Measurements from ENCODE around the gene ELOVL3. TPM values are rescaled to one million over a fixed set of nuclear protein-coding genes. Genes with fewer than 3 reads are reported as not detected.

ELOVL3 gene
- total and polyA plus RNA-seq, 2 of the 13 experiments (the other 11 are each of a cell fraction or from before 2014, with no cell fraction given), result 0.58 to 0.69 TPM

DNA sequence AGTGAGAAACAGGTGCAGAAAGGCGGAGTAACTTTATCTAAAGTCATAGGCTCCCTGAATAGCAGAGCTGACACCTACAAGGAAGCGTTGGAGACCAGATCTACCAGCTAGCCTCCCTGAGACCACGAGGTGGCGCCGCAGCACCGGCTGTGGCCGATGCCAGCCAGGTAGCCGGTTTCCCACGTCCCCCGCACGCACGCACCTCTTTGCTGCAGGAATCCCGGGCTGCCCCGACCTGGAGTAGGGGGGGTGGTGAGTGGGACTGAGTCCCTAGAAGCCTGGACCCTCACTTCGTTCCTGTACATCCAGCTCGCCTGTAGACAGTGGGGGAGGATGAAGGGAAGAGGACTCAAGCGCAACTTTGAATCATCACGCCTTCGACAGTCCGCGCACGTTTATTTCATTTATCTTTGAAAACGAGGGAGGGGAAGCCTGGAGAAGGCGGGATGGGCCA lies 3.7 kb downstream of the ELOVL3 start (continued):
- no peak for TF ChIP-seq ZNF607 (CRISPR knock-in tag; IDR thresholded peaks at IDR 0.05; ENCODE audit: borderline replicate concordance)
- no peak for TF ChIP-seq MED8 (CRISPR knock-in tag; IDR thresholded peaks at IDR 0.05; ENCODE audit: insufficient replicate concordance)
- no peak for TF ChIP-seq ZNF496 (CRISPR knock-in tag; IDR thresholded peaks at IDR 0.05; ENCODE audit: insufficient replicate concordance)
- TF ChIP-seq, protein P1, sequence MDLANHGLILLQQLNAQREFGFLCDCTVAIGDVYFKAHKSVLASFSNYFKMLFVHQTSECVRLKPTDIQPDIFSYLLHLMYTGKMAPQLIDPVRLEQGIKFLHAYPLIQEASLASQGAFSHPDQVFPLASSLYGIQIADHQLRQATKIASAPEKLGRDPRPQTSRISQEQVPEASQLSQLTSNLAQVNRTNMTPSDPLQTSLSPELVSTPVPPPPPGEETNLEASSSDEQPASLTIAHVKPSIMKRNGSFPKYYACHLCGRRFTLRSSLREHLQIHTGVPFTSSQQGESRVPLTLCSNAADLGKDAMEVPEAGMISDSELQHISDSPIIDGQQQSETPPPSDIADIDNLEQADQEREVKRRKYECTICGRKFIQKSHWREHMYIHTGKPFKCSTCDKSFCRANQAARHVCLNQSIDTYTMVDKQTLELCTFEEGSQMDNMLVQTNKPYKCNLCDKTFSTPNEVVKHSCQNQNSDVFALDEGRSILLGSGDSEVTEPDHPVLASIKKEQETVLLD (CRISPR knock-in tag; IDR thresholded peaks at IDR 0.05; ENCODE audit: low read depth), result no peak
- TF ChIP-seq MYC (CRISPR knock-in tag; IDR thresholded peaks at IDR 0.05; ENCODE audit: borderline replicate concordance), result peak; percentile 43; the same call in 1 of the 2 replicates
- TF ChIP-seq, protein P2, sequence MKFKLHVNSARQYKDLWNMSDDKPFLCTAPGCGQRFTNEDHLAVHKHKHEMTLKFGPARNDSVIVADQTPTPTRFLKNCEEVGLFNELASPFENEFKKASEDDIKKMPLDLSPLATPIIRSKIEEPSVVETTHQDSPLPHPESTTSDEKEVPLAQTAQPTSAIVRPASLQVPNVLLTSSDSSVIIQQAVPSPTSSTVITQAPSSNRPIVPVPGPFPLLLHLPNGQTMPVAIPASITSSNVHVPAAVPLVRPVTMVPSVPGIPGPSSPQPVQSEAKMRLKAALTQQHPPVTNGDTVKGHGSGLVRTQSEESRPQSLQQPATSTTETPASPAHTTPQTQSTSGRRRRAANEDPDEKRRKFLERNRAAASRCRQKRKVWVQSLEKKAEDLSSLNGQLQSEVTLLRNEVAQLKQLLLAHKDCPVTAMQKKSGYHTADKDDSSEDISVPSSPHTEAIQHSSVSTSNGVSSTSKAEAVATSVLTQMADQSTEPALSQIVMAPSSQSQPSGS (CRISPR knock-in tag; IDR thresholded peaks at IDR 0.05), result no peak
- peak; percentile 75 for TF ChIP-seq KDM2A (CRISPR knock-in tag; IDR thresholded peaks at IDR 0.05; ENCODE audit: borderline replicate concordance, low read depth)
- no peak; the same call in 1 of the 2 replicates for TF ChIP-seq GABPB1 (CRISPR knock-in tag; IDR thresholded peaks at IDR 0.05)
- TF ChIP-seq, protein P3, sequence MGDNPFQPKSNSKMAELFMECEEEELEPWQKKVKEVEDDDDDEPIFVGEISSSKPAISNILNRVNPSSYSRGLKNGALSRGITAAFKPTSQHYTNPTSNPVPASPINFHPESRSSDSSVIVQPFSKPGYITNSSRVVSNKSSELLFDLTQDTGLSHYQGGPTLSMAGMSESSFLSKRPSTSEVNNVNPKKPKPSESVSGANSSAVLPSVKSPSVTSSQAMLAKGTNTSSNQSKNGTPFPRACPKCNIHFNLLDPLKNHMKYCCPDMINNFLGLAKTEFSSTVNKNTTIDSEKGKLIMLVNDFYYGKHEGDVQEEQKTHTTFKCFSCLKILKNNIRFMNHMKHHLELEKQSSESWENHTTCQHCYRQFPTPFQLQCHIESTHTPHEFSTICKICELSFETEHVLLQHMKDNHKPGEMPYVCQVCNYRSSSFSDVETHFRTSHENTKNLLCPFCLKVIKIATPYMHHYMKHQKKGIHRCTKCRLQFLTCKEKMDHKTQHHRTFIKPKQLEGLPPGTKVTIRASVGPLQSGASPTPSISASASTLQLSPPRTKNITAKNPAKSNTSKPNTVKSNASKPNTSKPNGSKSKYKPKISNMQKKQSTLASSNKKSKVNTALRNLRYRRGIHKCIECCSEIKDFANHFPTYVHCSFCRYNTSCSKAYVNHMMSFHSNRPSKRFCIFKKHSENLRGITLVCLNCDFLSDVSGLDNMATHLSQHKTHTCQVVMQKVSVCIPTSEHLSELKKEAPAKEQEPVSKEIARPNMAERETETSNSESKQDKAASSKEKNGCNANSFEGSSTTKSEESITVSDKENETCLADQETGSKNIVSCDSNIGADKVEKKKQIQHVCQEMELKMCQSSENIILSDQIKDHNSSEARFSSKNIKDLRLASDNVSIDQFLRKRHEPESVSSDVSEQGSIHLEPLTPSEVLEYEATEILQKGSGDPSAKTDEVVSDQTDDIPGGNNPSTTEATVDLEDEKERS (CRISPR knock-in tag; IDR thresholded peaks at IDR 0.05), result no peak
- TF ChIP-seq RAD21 (CRISPR knock-in tag; IDR thresholded peaks at IDR 0.05), result peak; percentile 95
- TF ChIP-seq SOX5 (CRISPR knock-in tag; IDR thresholded peaks at IDR 0.05; ENCODE audit: borderline replicate concordance), result no peak
- no peak for TF ChIP-seq SMARCE1 (IDR thresholded peaks at IDR 0.05; ENCODE audit: borderline replicate concordance)
- TF ChIP-seq XRCC5 (optimal IDR thresholded peaks at IDR 0.05; ENCODE audit: low read length), result peak; percentile 47
- TF ChIP-seq, protein P4, sequence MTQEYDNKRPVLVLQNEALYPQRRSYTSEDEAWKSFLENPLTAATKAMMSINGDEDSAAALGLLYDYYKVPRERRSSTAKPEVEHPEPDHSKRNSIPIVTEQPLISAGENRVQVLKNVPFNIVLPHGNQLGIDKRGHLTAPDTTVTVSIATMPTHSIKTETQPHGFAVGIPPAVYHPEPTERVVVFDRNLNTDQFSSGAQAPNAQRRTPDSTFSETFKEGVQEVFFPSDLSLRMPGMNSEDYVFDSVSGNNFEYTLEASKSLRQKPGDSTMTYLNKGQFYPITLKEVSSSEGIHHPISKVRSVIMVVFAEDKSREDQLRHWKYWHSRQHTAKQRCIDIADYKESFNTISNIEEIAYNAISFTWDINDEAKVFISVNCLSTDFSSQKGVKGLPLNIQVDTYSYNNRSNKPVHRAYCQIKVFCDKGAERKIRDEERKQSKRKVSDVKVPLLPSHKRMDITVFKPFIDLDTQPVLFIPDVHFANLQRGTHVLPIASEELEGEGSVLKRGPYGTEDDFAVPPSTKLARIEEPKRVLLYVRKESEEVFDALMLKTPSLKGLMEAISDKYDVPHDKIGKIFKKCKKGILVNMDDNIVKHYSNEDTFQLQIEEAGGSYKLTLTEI (CRISPR knock-in tag; conservative IDR thresholded peaks at IDR 0.05), result no peak
- no peak for TF ChIP-seq ATM (IDR thresholded peaks at IDR 0.05; ENCODE audit: borderline replicate concordance)
- TF ChIP-seq ZNF564 (CRISPR knock-in tag; IDR thresholded peaks at IDR 0.05), result no peak
- no peak for TF ChIP-seq HNRNPUL1 (IDR thresholded peaks at IDR 0.05; ENCODE audit: low read depth, low read length)
- no peak for TF ChIP-seq HNRNPH1 (optimal IDR thresholded peaks at IDR 0.05; ENCODE audit: low read depth, low read length)
- TF ChIP-seq YEATS4 (CRISPR knock-in tag; IDR thresholded peaks at IDR 0.05; ENCODE audit: borderline replicate concordance), result peak; percentile 28; the same call in 1 of the 2 replicates
- TF ChIP-seq, protein P5, sequence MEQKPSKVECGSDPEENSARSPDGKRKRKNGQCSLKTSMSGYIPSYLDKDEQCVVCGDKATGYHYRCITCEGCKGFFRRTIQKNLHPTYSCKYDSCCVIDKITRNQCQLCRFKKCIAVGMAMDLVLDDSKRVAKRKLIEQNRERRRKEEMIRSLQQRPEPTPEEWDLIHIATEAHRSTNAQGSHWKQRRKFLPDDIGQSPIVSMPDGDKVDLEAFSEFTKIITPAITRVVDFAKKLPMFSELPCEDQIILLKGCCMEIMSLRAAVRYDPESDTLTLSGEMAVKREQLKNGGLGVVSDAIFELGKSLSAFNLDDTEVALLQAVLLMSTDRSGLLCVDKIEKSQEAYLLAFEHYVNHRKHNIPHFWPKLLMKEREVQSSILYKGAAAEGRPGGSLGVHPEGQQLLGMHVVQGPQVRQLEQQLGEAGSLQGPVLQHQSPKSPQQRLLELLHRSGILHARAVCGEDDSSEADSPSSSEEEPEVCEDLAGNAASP (CRISPR knock-in tag; IDR thresholded peaks at IDR 0.05; ENCODE audit: borderline replicate concordance), result 0 out of 2 replicates have a peak, but pooled peaks have one; percentile 14
- TF ChIP-seq YY1 (IDR thresholded peaks at IDR 0.05; ENCODE audit: insufficient read depth, insufficient replicate concordance, low read depth, low read length), result peak; percentile 56

All from HepG2 (cell line).